A673 (cell line): ENCODE results near the gene NUP43.
A peak's percentile ranks its signal among the peaks of the same experiment; 100 is the strongest.

ENCODE experiments used
- EZH2 ChIP-seq: fragments of 200-600 bp; sonication (generic); IDR thresholded peaks from 2 replicates; pipeline ENCODE4 v1.6.1; 2017; ENCODE audit warnings: borderline replicate concordance, low read depth, mild to moderate bottlenecking, mixed read lengths, antibody characterized with exemption, low read length; ENCODE audit not compliant: poor library complexity, severe bottlenecking
- TF ChIP-seq, protein P1 (sequence below): fragments of 300-800, 200-600 bp; sonication (generic); conservative IDR thresholded peaks from 2 replicates; pipeline ENCODE4 v1.5.1; 2017; ENCODE audit warnings: low read depth, mild to moderate bottlenecking, antibody characterized with exemption, low read length, moderate library complexity, mixed read lengths

DNA sequence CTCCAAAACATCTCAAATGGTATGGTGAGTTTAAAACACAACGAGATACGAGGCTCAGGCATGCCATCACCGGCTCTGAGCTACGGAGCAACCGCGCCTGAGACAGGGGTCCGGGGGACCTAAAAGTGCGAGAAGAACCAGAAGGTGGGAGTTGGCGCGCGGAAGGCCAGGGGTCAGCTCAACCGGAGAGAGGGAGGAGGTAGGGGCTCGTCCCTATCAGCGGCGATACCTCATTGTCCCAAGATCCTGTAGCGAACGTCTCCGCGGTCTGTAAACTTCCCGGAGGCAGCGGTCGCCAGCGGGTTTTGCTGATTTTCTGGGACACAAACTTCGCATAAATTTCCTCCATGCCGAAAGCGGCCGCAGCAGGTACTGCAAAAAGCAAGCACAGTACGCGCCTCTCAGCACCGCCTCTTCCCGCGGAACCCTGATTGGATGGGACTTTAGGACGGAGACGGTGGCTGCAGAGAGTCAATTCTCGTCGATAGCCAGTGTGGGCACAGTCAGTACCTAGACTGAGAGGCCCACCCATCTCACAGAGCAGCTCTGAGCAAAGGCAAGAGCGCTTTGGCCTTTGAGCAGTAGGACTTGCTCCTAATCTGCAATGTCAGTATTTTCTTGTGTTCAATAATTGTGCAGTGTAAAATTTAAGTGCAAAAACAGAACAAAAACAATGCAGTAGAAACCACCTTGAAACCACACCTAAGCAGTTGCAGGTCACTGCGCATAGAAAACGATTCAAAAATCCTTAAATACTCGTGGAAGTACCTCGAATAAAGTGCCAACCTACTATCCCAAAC lies at the start of gene NUP43:
- TF ChIP-seq, protein P1, sequence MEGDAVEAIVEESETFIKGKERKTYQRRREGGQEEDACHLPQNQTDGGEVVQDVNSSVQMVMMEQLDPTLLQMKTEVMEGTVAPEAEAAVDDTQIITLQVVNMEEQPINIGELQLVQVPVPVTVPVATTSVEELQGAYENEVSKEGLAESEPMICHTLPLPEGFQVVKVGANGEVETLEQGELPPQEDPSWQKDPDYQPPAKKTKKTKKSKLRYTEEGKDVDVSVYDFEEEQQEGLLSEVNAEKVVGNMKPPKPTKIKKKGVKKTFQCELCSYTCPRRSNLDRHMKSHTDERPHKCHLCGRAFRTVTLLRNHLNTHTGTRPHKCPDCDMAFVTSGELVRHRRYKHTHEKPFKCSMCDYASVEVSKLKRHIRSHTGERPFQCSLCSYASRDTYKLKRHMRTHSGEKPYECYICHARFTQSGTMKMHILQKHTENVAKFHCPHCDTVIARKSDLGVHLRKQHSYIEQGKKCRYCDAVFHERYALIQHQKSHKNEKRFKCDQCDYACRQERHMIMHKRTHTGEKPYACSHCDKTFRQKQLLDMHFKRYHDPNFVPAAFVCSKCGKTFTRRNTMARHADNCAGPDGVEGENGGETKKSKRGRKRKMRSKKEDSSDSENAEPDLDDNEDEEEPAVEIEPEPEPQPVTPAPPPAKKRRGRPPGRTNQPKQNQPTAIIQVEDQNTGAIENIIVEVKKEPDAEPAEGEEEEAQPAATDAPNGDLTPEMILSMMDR, result peak; percentile 56; the same call in 1 of the 2 replicates
- no peak for TF ChIP-seq EZH2
